Mesendoderm (in vitro differentiated cells): ENCODE results near the gene PMEPA1.

Source experiments
- DNase-seq: peaks from one replicate; pipeline ENCODE4 v3.0.0; 2013
- H2AK5ac ChIP-seq: 2 replicates; pipeline ENCODE4 v1.6.1; 2013; ENCODE audit warnings: low read length, inconsistent platforms
- H2BK120ac ChIP-seq: 2 replicates; pipeline ENCODE4 v1.6.1; 2013; ENCODE audit warnings: low read depth, mild to moderate bottlenecking, low read length, moderate library complexity, mixed read lengths
- H2BK15ac ChIP-seq: replicated peaks from 2 replicates; pipeline ENCODE4 v1.6.1; 2013; ENCODE audit warnings: low read depth, mild to moderate bottlenecking, moderate library complexity
- H2BK5ac ChIP-seq: 2 replicates; pipeline ENCODE4 v1.6.1; 2013; ENCODE audit warnings: low read length, inconsistent platforms
- H3K18ac ChIP-seq: 2 replicates; pipeline ENCODE4 v1.6.1; 2013; ENCODE audit warnings: mild to moderate bottlenecking, low read length, mixed read lengths
- H3K23ac ChIP-seq: one replicate; pipeline ENCODE4 v1.6.1; 2013; ENCODE audit warnings: low read length
- H3K27ac ChIP-seq: 2 replicates; pipeline ENCODE4 v1.5.1; 2013; ENCODE audit warnings: low read depth, mild to moderate bottlenecking, inconsistent platforms, low read length, moderate library complexity
- H3K27me3 ChIP-seq: 2 replicates; pipeline ENCODE4 v1.6.1; 2013; ENCODE audit warnings: low read length, control low read depth, mild to moderate bottlenecking, inconsistent platforms; ENCODE audit not compliant: insufficient read depth, poor library complexity
- H3K36me3 ChIP-seq: 2 replicates; pipeline ENCODE4 v1.6.1; 2013; ENCODE audit warnings: low read length, inconsistent platforms; ENCODE audit not compliant: control insufficient read depth, insufficient read depth
- H3K4ac ChIP-seq: one replicate; pipeline ENCODE4 v1.6.1; 2013; ENCODE audit warnings: low read depth, mild to moderate bottlenecking, low read length, moderate library complexity
- H3K4me1 ChIP-seq: 2 replicates; pipeline ENCODE4 v1.6.1; 2013; ENCODE audit warnings: low read depth, low read length, inconsistent platforms; ENCODE audit not compliant: control insufficient read depth
- H3K4me2 ChIP-seq: 2 replicates; pipeline ENCODE4 v1.6.1; 2013; ENCODE audit warnings: low read length
- H3K4me3 ChIP-seq: 2 replicates; pipeline ENCODE4 v1.5.1; 2013; ENCODE audit warnings: mild to moderate bottlenecking, low read length
- H3K56ac ChIP-seq: one replicate; pipeline ENCODE4 v1.6.1; 2013; ENCODE audit warnings: low read length
- H3K79me1 ChIP-seq: 2 replicates; pipeline ENCODE4 v1.6.1; 2013; ENCODE audit warnings: low read length, inconsistent platforms
- H3K79me2 ChIP-seq: 2 replicates; pipeline ENCODE4 v1.6.1; 2013; ENCODE audit warnings: mild to moderate bottlenecking, low read length; ENCODE audit not compliant: control insufficient read depth, insufficient read depth
- H3K9ac ChIP-seq: 2 replicates; pipeline ENCODE4 v1.6.1; 2013; ENCODE audit warnings: low read length, inconsistent platforms
- H4K5ac ChIP-seq: one replicate; pipeline ENCODE4 v1.6.1; 2013; ENCODE audit warnings: low read length
- H4K8ac ChIP-seq: one replicate; pipeline ENCODE4 v1.6.1; 2013; ENCODE audit warnings: low read depth, mild to moderate bottlenecking, control low read depth, low read length, moderate library complexity
- WGBS: extraction: QIAGEN DNeasy Blood & Tissue Kit; methylation state at CpG from one replicate; pipeline ENCODE4 v1.1.7; 2013; ENCODE audit warnings: low lambda C conversion rate, missing lambda C conversion rate; ENCODE audit not compliant: insufficient coverage; ENCODE audit errors: extremely low coverage; 5-methylcytosine and 5-hydroxymethylcytosine counted together

Gene PMEPA1

DNA sequence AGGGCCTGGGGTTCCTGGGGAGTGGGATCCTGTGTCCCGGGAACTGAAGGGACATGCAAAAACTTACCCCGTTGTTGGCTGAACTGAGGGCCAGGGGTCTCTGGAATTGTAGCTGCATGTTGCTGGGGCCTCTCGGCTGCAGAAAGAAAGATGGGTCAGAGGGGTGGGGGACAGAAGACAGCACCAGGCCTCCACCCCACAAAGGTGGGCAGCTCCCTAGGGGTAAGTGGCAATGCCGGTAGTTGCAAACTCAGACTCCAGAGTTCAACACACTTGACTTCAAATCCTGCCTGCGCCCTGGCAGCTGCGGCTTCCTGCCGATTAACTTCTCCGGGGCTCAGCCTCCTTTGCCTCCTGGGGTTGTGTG is 94.4 kb downstream of the PMEPA1 start:
- Histone ChIP-seq H4K8ac (no peak overlapping the region), H3K4me3 (no peak overlapping the region), H3K9ac (no peak overlapping the region), H3K36me3 (no peaks in the 10 kb centered on the region), H3K4me1 (no peaks in the 10 kb centered on the region), H3K27ac (no peak overlapping the region), H2AK5ac (no peak overlapping the region), H3K18ac (no peak overlapping the region), H3K4me2 (no peak overlapping the region), H2BK5ac (no peak overlapping the region), H2BK15ac (no peak overlapping the region), H4K5ac (no peak overlapping the region), H3K23ac (no peak overlapping the region), H3K27me3 (no peaks in the 10 kb centered on the region), H2BK120ac (no peak overlapping the region), H3K56ac (no peak overlapping the region), H3K79me1 (no peaks in the 10 kb centered on the region), H3K79me2 (no peaks in the 10 kb centered on the region), H3K4ac (no peak overlapping the region)
- DNase-seq = no peak
- no CpG with 5 or more reads among the region's 8 CpGs for WGBS

DNA sequence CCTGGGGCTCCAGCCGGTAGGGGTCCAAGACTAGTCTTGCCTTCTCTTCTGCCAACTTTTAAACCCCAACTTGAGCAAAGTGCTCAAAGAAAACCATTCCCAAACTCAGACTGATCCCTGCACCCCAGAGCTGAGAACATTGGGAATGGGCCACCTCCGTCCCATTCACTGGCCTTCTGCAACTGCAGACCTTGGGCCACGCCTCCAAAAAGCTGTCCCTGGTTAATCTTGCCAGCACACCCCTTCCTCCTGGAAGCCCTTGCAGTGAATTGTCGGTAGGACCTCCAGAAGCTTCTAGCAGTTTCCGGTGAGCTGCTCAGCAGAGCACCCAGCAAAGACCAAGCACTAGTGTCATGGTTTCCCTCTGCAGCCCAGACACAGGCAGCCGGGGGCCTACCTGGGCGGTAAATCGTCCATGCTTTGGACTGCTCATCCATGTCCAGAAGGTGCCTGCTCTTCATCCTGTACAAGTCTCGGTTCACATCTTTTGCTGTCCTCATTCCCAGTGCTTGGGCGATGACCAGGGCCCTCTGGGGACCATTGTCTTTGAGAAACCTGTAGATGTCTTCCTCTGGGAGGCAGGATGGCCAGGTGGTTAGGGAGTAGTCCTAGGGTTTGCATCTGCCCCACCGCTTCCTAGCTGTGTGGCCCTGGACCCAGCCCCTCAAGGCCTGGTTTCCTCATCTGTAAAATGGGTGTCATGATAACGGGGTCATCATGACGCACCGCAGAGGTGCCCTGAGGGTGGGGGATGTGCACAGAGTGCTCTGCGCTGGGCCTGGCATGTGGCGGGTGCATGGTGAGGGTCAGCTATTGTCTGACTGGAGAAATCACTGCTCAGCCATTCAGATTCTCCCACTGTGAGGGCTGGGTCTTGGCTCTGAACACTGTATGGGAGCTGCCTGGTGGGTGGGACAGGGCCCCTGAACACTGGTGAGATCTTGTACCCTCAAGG is 95.0 kb downstream of the PMEPA1 start:
- Histone ChIP-seq H3K36me3 (no peaks in the 10 kb centered on the region), H3K56ac (no peak overlapping the region), H2AK5ac (no peak overlapping the region), H3K4me1 (no peaks in the 10 kb centered on the region), H3K9ac (no peak overlapping the region), H4K5ac (no peak overlapping the region), H3K79me1 (no peaks in the 10 kb centered on the region), H2BK5ac (no peak overlapping the region), H4K8ac (no peak overlapping the region), H3K27me3 (no peaks in the 10 kb centered on the region), H2BK15ac (no peak overlapping the region), H3K23ac (no peak overlapping the region), H3K4me2 (no peak overlapping the region), H3K4me3 (no peak overlapping the region), H2BK120ac (no peak overlapping the region), H3K79me2 (no peaks in the 10 kb centered on the region), H3K18ac (no peak overlapping the region), H3K27ac (no peak overlapping the region), H3K4ac (no peak overlapping the region)
- no CpG with 5 or more reads among the region's 16 CpGs for WGBS
- DNase-seq = no peak

DNA sequence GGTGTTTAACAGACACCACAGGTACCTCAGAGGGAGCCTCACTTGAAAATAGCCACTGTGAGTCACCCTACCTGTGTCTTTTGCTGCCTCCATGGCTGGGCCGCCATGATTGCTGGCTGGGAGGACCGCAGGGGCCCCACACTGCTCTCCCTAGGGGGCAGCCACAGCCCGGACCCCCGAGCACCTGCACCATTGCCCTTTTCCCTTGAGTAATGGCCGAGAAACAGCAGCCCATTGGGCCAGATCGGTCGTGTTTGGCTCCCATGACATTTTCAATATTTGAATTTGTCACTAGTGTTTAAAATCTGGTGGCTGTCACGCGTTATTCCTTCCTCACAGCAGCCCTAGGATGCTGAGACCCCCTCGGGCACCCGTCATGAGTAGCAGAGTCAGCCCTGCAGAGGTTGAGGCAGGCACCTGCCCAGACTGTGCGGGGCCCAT is 96.3 kb downstream of the PMEPA1 start:
- H2BK120ac ChIP-seq = no peak overlapping the region
- no peak overlapping the region for H3K4ac ChIP-seq
- no peak overlapping the region for H2AK5ac ChIP-seq
- H3K79me2 ChIP-seq = no peaks in the 10 kb centered on the region
- H3K18ac ChIP-seq = no peak overlapping the region
- no peaks in the 10 kb centered on the region for H3K36me3 ChIP-seq
- no peak overlapping the region for H4K8ac ChIP-seq
- H3K79me1 ChIP-seq = no peaks in the 10 kb centered on the region
- no peak overlapping the region for H3K9ac ChIP-seq
- H3K23ac ChIP-seq = no peak overlapping the region
- no peak overlapping the region for H2BK5ac ChIP-seq
- no peak for DNase-seq
- no peak overlapping the region for H3K4me2 ChIP-seq
- no peak overlapping the region for H4K5ac ChIP-seq
- no peak overlapping the region for H3K27ac ChIP-seq
- H3K4me1 ChIP-seq = no peaks in the 10 kb centered on the region
- no peaks in the 10 kb centered on the region for H3K27me3 ChIP-seq
- H3K56ac ChIP-seq = no peak overlapping the region
- no CpG with 5 or more reads among the region's 12 CpGs for WGBS
- H3K4me3 ChIP-seq = no peak overlapping the region
- no peak overlapping the region for H2BK15ac ChIP-seq

DNA sequence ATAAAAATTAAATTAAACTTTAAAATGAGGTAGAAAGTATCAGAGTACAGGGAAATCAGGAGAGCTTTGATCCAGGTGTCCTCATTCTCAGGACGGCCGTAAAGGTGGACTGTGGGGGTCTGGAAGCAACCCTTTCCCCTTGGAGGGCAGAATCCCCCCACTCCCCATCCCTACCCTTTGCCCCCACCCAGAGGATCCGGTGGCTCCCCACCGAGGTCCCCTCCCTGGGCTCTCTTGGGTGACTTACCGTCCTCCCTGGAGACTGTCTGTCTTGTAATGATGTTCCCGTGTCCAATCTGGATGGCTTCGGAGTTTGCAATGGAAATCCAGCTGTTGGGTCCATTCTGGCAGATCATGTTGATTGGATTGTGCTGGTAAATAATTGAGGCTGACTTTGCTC is 96.9 kb downstream of the PMEPA1 start:
- Histone ChIP-seq H3K4me3 (no peak overlapping the region), H3K4me1 (no peaks in the 10 kb centered on the region), H2AK5ac (no peak overlapping the region), H3K27me3 (no peaks in the 10 kb centered on the region), H2BK15ac (no peak overlapping the region), H3K4ac (no peak overlapping the region), H2BK120ac (no peak overlapping the region), H3K27ac (no peak overlapping the region), H3K18ac (no peak overlapping the region), H3K9ac (no peak overlapping the region), H3K36me3 (no peaks in the 10 kb centered on the region), H4K5ac (no peak overlapping the region), H3K79me2 (no peaks in the 10 kb centered on the region), H3K79me1 (no peaks in the 10 kb centered on the region), H4K8ac (no peak overlapping the region), H2BK5ac (no peak overlapping the region), H3K4me2 (no peak overlapping the region), H3K23ac (no peak overlapping the region), H3K56ac (no peak overlapping the region)
- no CpG with 5 or more reads among the region's 7 CpGs for WGBS
- no peak for DNase-seq

DNA sequence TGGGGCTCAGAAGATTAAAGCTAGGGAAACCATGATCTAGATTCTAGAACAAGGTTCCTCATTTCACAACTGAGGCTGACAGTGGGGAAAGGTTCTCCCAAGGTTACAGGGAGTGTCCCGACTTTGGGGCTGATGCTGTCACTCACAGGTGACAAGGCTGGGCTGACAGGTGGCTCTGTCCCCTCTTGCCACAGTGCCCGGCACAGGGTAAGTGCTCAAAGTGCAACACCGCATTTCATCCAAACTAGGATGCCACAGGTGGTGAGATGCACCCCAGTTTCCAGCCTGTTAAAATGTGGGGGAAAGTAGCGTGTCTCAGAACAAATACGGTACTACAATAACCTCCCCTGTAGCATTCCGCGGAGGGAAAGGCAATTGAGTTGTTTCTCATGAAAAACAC is 97.4 kb downstream of the PMEPA1 start:
- H3K9ac ChIP-seq = no peak overlapping the region
- no peak overlapping the region for H3K4me3 ChIP-seq
- no peaks in the 10 kb centered on the region for H3K36me3 ChIP-seq
- H2AK5ac ChIP-seq = no peak overlapping the region
- H3K23ac ChIP-seq = no peak overlapping the region
- no peak overlapping the region for H3K56ac ChIP-seq
- DNase-seq = no peak
- H3K4me1 ChIP-seq = no peaks in the 10 kb centered on the region
- no peak overlapping the region for H3K4me2 ChIP-seq
- no CpG with 5 or more reads among the region's 7 CpGs for WGBS
- no peaks in the 10 kb centered on the region for H3K27me3 ChIP-seq
- H3K27ac ChIP-seq = no peak overlapping the region
- no peak overlapping the region for H3K4ac ChIP-seq
- no peak overlapping the region for H4K8ac ChIP-seq
- no peak overlapping the region for H3K18ac ChIP-seq
- H2BK5ac ChIP-seq = no peak overlapping the region
- no peak overlapping the region for H2BK15ac ChIP-seq
- H4K5ac ChIP-seq = no peak overlapping the region
- H3K79me1 ChIP-seq = no peaks in the 10 kb centered on the region
- no peak overlapping the region for H2BK120ac ChIP-seq
- no peaks in the 10 kb centered on the region for H3K79me2 ChIP-seq
